ENCODE measurements around the gene TIGAR.

Gene TIGAR

DNA sequence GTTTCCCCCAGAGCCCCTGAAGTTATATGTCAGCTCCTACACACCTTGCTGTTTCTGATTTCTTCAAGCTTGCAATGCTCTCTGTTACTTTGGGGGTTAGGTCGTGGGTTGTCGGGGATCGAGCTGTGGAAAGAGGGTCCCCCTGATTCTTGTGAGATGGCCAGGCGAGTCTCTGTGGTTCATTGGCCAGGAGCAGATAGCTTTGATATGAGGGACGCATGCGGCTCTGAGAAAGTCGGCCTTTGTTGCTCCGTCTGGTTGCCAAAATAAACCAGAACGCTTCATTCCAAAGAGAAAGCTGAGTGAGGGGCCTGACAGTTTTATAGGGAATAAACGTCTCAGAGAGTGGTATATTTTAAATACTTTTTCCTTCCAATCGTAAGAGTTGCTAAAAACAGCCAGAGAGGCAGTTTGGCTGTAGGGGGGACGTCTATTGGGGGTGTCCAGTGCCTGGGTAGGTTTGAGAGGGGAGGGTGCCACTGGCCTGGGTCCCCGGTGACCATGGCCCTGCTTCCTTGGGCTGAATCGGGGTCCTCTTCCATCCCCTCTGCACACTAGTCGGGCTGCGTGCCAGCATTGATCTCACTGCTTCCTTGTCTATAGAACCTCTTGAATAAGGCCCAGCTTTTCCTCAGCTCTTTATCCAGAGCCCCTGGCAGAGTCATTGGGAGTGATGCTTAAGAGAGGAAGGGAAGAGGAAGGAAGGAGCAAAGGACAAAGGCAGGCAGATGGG, 28.5 kb upstream of the TIGAR start:
- no peaks in the 10 kb centered on the region for H3K9me3 ChIP-seq (ENCODE audit: insufficient read depth, low read length)
- H3K79me2 ChIP-seq (ENCODE audit: low read length), result peaks cover 98% of the 10 kb centered on the region
- peaks cover 93% of the 10 kb centered on the region for H3K36me3 ChIP-seq (replicated peaks; ENCODE audit: low read depth, low read length)
- peaks cover 99% of the 10 kb centered on the region for H4K20me1 ChIP-seq (ENCODE audit: insufficient read depth, low read length)
- no peak for TF ChIP-seq EZH2phosphoT487 (IDR thresholded peaks at IDR 0.05; ENCODE audit: low read depth)
- TF ChIP-seq, protein P1, sequence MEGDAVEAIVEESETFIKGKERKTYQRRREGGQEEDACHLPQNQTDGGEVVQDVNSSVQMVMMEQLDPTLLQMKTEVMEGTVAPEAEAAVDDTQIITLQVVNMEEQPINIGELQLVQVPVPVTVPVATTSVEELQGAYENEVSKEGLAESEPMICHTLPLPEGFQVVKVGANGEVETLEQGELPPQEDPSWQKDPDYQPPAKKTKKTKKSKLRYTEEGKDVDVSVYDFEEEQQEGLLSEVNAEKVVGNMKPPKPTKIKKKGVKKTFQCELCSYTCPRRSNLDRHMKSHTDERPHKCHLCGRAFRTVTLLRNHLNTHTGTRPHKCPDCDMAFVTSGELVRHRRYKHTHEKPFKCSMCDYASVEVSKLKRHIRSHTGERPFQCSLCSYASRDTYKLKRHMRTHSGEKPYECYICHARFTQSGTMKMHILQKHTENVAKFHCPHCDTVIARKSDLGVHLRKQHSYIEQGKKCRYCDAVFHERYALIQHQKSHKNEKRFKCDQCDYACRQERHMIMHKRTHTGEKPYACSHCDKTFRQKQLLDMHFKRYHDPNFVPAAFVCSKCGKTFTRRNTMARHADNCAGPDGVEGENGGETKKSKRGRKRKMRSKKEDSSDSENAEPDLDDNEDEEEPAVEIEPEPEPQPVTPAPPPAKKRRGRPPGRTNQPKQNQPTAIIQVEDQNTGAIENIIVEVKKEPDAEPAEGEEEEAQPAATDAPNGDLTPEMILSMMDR (IDR thresholded peaks at IDR 0.05; ENCODE audit: low read depth, low read length), result no peak
- no peak overlapping the region for H3K4me2 ChIP-seq (ENCODE audit: low read length)
- no peaks in the 10 kb centered on the region for H3K27me3 ChIP-seq (ENCODE audit: low read depth, low read length)
- H3K9ac ChIP-seq (ENCODE audit: low read length), result no peak overlapping the region
- no peak overlapping the region for H3K27ac ChIP-seq (ENCODE audit: low read length)
- no peak overlapping the region for H3K4me3 ChIP-seq (ENCODE audit: low read length)
- peaks cover 19% of the 10 kb centered on the region for H3K4me1 ChIP-seq (ENCODE audit: low read length)
- no peak overlapping the region for H2AFZ ChIP-seq (ENCODE audit: low read depth, low read length)

DNA sequence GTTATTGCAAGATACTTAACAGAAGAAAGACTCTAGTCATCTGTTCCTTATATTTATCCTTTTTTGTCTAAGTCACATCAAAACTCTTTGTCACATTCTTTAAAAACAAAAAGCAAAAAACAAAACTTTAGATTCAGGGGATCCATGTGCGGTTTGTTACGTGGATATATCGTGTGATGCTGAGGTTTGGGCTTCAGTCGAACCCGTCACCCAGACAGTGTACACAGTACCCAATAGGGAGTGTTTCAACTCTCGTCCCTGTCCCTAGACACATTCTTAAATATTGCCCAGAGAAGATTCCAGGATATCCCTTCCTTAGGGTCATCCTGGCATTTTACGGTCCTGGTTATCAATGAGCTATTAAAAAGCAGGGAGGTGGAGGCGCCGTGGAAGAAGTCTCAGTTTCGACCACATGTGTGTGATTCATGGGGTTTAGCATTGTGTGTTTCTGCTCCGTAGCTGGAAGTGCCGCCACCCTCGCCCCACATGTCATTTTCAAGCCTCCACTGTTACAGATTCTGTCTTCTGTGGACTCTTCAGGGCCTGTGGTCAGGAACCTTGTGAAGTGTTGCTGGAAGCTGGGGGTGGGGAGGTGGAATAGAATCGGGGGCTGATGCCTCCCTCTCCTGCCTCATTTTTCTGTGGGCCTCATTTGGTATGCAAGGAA, 27.6 kb upstream of the TIGAR start:
- Histone ChIP-seq H4K20me1 (ENCODE audit: insufficient read depth, low read length) (peaks cover 99% of the 10 kb centered on the region), H3K9me3 (ENCODE audit: insufficient read depth, low read length) (no peaks in the 10 kb centered on the region), H2AFZ (ENCODE audit: low read depth, low read length) (no peak overlapping the region), H3K4me2 (ENCODE audit: low read length) (no peak overlapping the region), H3K36me3 (replicated peaks; ENCODE audit: low read depth, low read length) (peaks cover 93% of the 10 kb centered on the region), H3K9ac (ENCODE audit: low read length) (no peak overlapping the region), H3K4me1 (ENCODE audit: low read length) (peaks cover 11% of the 10 kb centered on the region), H3K27me3 (ENCODE audit: low read depth, low read length) (no peaks in the 10 kb centered on the region), H3K79me2 (ENCODE audit: low read length) (peaks cover 98% of the 10 kb centered on the region), H3K27ac (ENCODE audit: low read length) (no peak overlapping the region), H3K4me3 (ENCODE audit: low read length) (no peak overlapping the region)
- TF ChIP-seq, protein P1 (IDR thresholded peaks at IDR 0.05; ENCODE audit: low read depth, low read length), result no peak
- no peak for TF ChIP-seq EZH2phosphoT487 (IDR thresholded peaks at IDR 0.05; ENCODE audit: low read depth)

DNA sequence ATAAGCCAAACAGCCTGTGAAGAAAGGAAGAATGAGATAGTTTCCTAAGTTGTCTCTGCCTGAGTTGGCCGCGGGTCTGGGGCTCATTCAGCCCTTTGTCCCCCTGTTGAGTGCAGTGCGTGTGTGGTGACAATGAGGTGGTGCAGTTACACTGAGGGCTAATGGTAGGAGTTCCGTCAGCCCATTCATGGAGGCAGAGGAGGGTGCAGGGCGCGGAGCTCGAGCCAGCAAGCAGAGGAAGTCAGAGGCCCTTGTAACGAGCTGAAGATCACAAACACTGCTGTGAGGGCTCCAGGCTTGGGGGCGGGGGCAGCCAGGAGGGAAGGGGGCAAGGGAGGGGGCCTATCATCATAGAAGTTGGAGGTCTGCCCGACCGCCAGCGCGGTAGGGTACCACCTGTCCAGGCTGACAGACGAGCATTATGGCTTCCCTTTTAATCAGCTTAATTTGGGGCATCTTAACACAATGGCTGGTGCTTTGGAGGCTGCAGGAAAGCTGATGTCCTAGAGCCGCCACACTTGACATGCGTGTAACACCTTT, 27.0 kb upstream of the TIGAR start:
- H3K4me3 ChIP-seq (ENCODE audit: low read length), result no peak overlapping the region
- H3K4me2 ChIP-seq (ENCODE audit: low read length), result no peak overlapping the region
- no peaks in the 10 kb centered on the region for H3K9me3 ChIP-seq (ENCODE audit: insufficient read depth, low read length)
- H3K9ac ChIP-seq (ENCODE audit: low read length), result no peak overlapping the region
- TF ChIP-seq, protein P1 (IDR thresholded peaks at IDR 0.05; ENCODE audit: low read depth, low read length), result no peak
- no peak for TF ChIP-seq EZH2phosphoT487 (IDR thresholded peaks at IDR 0.05; ENCODE audit: low read depth)
- peaks cover 97% of the 10 kb centered on the region for H3K79me2 ChIP-seq (ENCODE audit: low read length)
- H3K4me1 ChIP-seq (ENCODE audit: low read length), result peaks cover 6% of the 10 kb centered on the region; the same call in 1 of the 2 replicates
- peaks cover 99% of the 10 kb centered on the region for H4K20me1 ChIP-seq (ENCODE audit: insufficient read depth, low read length)
- no peaks in the 10 kb centered on the region for H3K27me3 ChIP-seq (ENCODE audit: low read depth, low read length)
- H3K36me3 ChIP-seq (replicated peaks; ENCODE audit: low read depth, low read length), result peaks cover 91% of the 10 kb centered on the region
- no peak overlapping the region for H3K27ac ChIP-seq (ENCODE audit: low read length)
- H2AFZ ChIP-seq (ENCODE audit: low read depth, low read length), result no peak overlapping the region

DNA sequence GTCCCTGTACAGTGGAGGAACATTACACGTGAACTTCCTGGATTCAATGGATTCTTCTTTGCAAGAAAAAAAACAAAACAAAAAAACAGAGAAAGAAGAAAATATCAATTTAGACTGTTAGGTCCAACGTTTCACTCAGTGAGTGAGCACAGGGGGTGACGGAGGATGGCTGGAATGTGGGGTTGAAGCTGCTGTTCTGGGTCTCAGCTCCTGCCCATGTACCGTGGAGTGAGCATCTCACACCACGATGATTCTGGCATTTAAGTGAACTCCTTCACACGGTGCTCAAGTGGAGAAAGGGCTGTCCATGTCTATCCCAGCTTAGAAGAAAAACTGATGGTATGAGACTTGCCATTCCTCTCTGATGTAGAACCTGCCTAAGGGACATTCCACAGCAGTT, 24.3 kb upstream of the TIGAR start:
- no peaks in the 10 kb centered on the region for H3K9me3 ChIP-seq (ENCODE audit: insufficient read depth, low read length)
- peaks cover 99% of the 10 kb centered on the region for H4K20me1 ChIP-seq (ENCODE audit: insufficient read depth, low read length)
- H2AFZ ChIP-seq (ENCODE audit: low read depth, low read length), result no peak overlapping the region
- no peak overlapping the region for H3K9ac ChIP-seq (ENCODE audit: low read length)
- TF ChIP-seq, protein P1 (IDR thresholded peaks at IDR 0.05; ENCODE audit: low read depth, low read length), result no peak
- TF ChIP-seq EZH2phosphoT487 (IDR thresholded peaks at IDR 0.05; ENCODE audit: low read depth), result no peak
- H3K4me3 ChIP-seq (ENCODE audit: low read length), result no peak overlapping the region
- no peaks in the 10 kb centered on the region for H3K27me3 ChIP-seq (ENCODE audit: low read depth, low read length)
- H3K4me1 ChIP-seq (ENCODE audit: low read length), result 0 out of 2 replicates have a peak, but pooled peaks cover 2% of the 10 kb centered on the region
- no peak overlapping the region for H3K27ac ChIP-seq (ENCODE audit: low read length)
- H3K79me2 ChIP-seq (ENCODE audit: low read length), result peaks cover 87% of the 10 kb centered on the region
- no peak overlapping the region for H3K4me2 ChIP-seq (ENCODE audit: low read length)
- peaks cover 90% of the 10 kb centered on the region for H3K36me3 ChIP-seq (replicated peaks; ENCODE audit: low read depth, low read length)

All from OCI-LY3 (cell line).